HL-60/S4 treated with phorbol 12-myristate 13-acetate at 8.2 ng/mL for 4 days and 3 days (cell line): ENCODE measurements around the gene CETN1.

Experiments
- in situ Hi-C: fragments of 300-500 bp; cut with MboI; formaldehyde crosslinking; loops from 2 replicates; pipeline ENCODE4 v1.15.0; 2022; ENCODE audit warnings: low sequenced_read_pairs

Gene CETN1

DNA sequence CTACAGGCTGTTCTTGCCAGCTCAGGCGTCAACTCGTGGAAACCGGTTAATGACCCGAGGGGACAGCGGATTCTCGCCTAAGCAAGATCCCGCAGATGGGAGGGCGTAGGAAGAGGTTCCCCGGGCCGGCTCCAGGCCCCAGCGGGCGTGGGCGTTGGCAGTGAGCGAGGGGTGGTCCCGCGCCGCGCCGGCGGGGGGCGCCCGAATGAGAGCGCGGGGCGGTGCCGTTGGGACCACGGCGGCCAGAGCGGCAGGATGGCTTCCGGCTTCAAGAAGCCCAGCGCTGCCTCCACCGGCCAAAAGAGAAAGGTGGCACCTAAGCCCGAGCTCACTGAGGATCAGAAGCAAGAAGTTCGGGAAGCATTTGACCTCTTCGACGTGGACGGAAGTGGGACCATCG lies at the start of gene CETN1:
CETN1 (plus strand) TSS at position 227 of the 400 bp plus-strand sequence; CDS start at position 256, 29 bp downstream.
- in situ Hi-C loops, result loop anchor here (25.0 kb wide), 1 partner anchor 107 kb away; no protein-coding TSS in a partner anchor

- in situ Hi-C loops, result no loop called here
Observed at GRCh38 chr18:532018-532417, 48.2 kb upstream of the CETN1 start.

GRCh38 chr18:532632-533031 lies 47.5 kb upstream of the CETN1 start:
- in situ Hi-C loops, result no loop called here

DNA sequence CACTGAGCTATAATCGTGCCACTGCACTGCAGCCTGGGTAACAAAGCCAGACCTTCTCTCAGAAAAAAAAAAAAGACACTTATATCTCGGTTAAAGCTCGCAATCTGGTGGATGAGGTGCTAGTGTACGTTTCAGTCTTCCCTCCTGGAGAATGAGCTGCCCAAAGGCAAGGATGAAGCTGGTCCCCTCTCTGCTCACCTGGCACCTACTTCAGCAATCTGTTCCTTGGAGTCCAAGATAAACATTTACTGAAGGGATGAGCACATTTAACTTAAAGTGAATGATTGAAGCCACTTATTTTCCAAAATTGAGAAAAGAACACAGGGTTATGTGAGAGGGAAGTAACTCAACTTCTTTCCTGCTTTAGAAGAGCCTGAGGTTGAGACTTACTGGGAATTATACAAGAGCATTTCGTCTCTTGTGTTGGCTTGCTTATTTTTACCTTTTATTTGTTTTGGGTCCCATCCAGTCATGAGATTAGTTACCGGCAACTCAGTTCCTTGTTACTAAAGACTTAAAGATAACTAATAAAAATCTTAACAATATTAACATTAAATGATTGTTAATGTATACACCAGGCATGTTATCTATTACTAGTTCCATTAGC lies 46.1 kb upstream of the CETN1 start:
- in situ Hi-C loops, result no loop called here

DNA sequence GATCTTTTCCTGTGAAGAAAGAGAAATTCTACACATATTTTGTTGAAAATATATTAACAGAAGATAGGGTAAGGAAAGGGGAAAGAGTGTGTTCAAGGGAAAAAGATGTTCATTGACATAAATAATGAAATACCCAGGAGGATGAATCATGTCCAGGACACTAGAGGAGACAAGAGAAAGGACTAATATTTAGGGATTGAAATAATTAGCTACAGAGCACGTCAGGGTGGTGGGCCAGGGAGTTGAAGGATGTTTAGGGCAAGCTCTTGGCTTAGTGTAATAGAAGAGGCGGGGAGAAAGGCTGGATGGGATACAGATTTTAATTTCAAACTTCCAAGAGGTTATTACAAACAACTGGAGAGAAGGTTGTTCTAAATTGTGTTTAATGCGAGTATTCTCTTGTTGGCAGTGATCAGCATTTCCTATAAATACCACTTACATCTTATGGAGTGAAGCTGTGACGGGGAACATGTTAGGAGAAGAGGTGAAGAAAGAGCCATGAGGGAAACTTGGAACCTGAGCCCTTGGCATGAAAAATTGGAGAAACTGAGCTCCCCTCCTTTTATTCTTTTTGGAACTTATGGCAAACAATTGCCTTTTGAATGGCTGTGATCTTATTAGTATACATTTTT lies 36.6 kb upstream of the CETN1 start:
- in situ Hi-C loops, result no loop called here

GRCh38 chr18:549967-550366 lies 30.2 kb upstream of the CETN1 start:
- in situ Hi-C loops, result no loop called here

- in situ Hi-C loops, result no loop called here
Observed at GRCh38 chr18:551404-552061, 28.6 kb upstream of the CETN1 start.

DNA sequence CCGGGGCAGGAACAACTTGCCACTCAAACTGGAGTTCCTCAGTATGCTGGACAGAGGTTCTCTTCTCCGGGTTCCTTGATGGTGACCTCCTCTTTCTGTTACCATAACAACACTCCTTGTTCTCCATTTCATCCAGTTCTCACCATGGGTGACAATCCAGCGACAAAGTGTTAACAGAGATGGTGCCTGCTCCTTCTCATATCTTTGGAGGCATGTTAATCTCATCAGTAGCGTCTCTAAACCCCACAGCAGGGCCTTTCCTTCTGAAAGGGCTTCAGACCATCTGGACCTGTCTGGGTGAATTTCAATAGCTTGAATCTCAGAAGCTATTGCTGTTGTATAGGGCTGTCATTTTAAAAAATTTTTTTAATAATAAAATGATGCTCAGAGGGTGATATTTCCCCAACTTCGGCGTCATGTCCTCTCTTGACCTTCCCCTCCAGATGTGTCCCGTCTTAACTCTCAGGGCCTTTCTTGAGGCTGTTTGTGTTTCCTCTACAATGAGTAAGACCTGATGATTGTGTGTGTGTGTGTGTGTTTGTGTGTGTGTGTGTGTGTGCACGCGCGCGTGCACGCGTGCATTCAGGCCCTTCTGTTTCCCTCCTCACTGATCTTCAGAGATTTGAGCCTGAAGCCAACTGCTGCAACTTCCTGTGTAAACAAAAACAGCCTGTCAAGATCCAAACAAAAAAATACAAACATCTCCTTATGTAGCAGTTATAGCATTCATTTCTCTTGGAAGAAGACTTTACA lies 24.3 kb upstream of the CETN1 start:
- in situ Hi-C loops, result no loop called here

DNA sequence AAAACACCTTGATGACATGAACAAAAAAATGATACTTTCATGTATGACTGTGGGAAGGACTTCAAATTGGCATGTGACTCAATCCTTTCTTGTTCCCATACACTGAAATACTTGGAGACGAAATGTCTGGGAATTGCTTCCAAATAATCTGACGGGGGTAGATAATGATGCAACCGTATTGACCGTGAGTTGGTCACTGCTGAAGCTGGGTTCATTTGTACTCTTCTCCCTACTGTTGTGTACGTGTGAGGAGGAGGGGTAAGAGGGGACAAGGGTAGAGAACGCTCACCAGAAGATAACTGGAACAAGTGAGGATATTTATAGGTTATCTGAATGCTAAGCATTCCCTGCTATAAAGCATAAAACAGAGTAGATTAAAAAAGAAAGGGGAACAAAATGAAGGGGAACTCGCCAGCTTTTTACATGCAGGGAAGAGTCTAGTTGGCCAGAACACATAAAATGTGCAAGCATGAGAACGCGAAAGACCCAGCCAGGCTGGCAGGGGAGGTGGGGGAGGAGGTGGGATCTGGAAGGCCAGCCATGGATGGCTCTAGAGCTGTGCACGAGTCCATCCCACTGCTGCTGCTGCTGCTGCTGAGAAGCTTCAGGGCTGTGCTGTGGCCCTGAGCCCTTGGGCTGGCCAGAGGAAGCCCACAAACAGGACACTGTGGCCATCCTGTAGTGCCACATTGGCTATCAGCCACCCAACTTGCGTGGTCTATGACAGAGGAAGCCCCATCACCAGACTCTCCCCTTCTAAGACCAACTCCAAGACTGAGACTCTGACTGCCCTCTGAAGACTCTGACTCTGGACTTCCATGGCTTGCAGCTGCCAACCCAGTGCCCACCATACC lies 15.2 kb upstream of the CETN1 start:
- in situ Hi-C loops, result no loop called here

DNA sequence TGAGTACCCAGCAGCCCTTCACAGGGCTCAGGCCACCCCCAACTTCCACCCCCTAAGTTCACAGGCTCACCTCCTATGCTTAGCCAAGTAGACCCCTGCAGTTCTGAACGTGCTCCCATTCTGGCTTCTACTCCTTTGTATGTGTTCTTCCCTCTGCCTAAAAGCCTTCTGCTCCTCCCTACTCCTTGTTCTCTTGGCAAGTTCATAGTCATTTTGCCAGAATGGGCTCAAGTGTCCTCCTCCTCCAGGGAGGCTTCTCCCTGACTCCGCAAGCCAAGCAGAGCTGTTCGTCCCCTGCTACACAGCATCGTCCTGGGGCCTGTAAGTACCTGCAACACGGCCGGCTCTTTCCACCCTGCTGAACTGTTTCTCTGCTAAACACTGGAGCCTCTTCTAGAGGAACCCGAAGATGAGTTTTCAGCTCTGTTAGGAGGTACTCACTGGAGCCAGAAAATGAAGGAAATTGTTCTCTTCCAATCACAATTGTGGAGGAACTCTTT lies 14.6 kb upstream of the CETN1 start:
- in situ Hi-C loops, result no loop called here

DNA sequence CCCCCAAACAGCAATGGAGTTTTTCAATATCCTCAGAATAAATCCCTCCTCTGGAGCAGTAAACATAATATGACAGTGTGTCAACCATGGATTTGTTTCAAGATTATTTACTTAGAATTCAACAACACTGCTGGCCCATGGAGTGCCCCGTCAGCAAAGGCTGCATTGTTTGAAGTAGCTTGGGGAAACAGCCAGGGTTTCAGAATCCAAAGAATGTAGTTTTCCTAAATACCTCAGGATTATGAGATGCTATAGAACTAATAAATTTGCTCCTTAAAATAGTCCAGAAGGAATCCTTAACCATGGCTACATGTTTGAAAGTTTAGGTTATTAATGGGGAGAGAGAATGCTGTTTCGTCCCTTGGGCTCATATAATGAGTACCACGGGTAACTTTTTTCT lies 13.1 kb upstream of the CETN1 start:
- in situ Hi-C loops, result no loop called here

DNA sequence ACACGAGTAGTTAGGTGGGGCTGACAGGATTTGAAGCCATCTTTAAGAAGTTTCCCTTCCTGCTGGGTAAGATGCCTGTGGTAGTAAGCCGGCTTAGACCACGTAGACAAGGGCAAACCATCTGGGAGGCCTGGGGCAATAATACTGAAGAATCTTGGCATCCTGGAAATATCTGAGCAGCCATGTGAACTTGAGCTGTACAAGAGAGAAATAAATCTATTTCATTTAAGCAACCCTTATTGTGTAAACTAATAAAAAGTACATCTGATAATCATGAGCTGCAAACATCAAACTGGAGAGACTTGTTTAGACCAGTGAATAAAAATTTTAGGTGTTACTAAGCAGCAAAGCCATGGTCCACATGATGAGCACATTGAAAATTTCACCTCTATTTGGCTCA lies 11.4 kb upstream of the CETN1 start:
- in situ Hi-C loops, result no loop called here

- in situ Hi-C loops, result no loop called here
Observed at GRCh38 chr18:570256-570655, 9.9 kb upstream of the CETN1 start.

GRCh38 chr18:570697-571096 lies 9.5 kb upstream of the CETN1 start:
- in situ Hi-C loops, result no loop called here

- in situ Hi-C loops, result no loop called here
Observed at GRCh38 chr18:572091-572830, 7.9 kb upstream of the CETN1 start.

DNA sequence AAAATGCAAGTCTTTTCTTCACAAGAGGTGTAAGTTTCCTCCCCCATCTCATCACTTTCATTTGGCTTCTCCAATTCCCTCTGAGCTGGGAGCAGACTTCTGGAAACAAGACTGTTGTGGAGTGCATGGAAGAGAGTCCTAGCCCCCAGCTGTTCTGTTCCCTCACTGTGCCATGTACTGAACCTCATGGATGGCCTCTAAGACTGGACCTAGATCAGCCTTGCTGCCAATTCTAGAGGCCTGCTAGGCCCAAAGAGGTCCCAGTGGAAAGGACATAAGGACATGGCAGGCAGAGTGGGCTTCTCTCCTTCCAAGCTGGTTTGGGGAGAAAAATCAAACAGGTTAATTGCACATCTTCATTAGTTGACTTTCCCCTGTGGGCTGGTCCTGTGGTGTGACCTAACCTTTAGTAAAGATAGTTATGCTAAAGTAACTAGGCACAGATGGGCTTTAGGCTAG lies 7.3 kb upstream of the CETN1 start:
- in situ Hi-C loops, result no loop called here

GRCh38 chr18:573385-573784 lies 6.8 kb upstream of the CETN1 start:
- in situ Hi-C loops, result no loop called here

DNA sequence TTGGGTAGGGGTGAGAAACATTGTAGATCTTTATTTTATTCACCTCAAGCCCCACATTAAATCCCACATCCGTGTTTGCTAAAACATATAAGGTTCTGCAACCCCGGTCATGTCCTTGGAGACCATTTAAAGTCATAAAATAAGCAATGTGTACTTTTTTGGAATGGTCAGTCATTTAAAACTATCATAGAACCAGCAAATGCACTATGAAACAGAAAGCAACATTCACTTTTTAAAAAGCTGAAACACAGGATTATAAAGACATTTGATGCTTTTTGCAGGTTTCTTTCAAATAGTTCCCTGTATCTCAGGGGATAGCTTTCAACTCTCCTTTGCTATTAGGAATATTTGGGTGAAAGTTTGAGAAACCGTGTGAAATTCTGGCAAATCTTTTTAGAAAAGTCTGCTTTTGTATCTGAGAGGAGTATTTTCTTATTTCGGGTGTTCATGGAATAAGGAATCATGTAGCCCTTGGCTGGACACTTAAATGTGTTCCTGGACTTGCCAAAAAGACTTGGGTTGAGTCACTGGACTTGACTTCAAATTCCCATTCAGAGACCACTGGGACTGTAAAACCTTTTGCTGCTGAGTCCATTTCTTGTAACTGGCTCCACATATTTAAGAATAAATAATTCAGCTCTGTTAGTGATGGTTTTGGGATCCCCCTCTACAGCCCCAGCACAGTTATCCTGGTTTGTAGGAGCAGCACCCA lies 5.9 kb upstream of the CETN1 start:
- in situ Hi-C loops, result no loop called here
